ENCODE measurements around the gene RNF175.

RNF175 gene

DNA sequence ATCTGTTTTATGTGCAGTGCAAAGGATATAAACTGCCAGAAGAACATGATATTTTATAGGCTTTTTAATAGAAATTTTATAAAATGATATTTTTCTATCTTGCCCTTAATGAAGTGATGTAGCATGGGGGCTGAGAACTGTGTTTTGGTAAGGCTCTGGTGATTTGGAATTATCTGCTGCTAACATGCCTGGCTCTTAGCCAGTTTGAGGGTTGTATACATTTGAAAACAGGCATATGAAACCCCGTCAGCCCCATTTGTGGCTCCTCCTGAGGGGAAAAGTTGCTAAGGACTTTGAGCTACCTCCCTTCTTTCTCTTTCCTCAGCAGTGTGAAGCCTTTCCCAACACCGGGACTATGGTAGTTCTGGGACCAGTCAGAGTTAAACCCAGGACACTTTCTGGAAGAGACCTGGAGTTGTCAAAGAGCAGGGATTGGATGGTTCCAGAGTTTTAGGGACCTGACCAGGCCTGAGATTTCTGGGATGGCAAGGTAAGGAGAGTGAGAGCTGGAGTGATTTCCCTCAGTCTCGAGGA lies 24.4 kb upstream of the RNF175 start:
- DNase-seq = no peak

DNA sequence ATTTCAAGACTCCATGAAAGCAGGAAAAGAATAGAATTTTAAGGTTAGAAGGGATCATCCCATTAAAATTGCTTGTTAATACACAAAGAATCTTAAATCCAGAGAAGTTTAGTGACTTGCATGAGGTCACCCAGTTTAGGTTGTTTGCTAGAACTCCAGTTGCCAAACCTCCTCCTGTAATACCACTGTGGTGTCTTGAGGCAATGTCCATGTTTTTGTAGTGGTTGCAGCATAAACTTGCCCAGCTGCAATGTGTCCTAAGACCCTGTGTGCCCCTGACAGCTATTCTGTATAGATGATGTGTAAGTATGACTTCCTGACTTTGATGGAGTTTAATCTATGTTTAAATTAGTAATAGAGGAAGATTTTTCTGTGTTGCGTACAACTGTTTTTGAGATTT lies 22.8 kb upstream of the RNF175 start:
- DNase-seq = no peak

GRCh38 chr4:153781717-153782416 lies 22.0 kb upstream of the RNF175 start:
- no peak for DNase-seq

DNA sequence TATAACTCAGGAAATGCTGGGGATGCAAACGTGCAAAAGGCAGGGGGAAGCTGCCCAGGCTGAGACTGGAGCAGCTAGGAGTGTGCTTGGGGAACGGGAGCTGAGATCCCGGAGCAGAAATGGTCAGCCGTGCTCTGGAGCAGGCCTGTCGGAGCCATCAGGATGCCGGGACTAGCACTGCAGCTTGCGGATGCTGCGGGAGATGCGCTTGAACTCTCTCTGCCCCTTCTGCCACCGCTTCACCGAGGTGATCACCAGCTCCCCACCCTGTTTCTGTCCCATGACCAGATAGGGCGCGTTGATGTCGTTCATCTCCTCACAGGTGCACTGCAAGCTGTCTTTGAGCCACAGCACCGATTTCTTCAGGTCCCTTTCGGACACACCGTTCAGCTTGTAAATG lies 21.5 kb upstream of the RNF175 start:
- DNase-seq = no peak

DNA sequence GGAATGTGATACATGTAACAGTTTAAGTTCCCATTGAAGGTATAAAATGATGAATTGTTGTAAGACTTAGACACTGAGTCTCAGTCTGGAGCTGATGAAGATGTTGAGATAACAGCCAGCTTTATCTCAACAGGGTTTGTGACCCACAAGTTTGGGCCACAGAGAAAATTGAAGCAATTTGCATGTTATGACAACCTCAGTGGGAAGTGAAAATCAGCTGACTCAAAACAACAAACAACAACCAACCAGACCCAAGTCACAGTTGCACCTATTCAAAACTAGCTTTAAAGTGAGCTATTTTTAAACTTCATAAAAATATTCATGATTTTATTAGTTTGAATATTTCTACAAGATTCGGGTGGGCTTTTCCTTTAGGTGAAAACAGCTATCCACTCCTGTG lies 21.1 kb upstream of the RNF175 start:
- DNase-seq = no peak

GRCh38 chr4:153780221-153780620 lies 20.4 kb upstream of the RNF175 start:
- no peak for DNase-seq

GRCh38 chr4:153778383-153778782 lies 18.6 kb upstream of the RNF175 start:
- DNase-seq = no peak

DNA sequence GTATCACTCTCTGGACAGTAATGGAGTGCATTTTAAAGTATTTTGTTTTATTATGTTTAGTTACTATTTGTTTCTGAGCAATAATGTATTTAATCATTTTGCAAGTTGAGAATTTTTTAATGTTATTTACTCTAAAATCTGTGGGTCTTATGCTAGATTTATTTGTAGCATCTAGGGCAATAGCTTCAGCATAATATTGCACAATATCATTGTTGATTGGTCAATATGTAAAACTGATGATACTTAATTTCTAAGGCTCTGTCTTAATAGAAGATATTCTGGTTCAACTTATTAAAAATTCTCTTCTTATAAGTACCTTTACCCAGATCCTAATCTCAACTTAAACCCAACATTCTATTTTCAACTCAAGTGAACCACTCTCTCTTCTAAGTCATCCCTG lies 17.6 kb upstream of the RNF175 start:
- DNase-seq = no peak

DNA sequence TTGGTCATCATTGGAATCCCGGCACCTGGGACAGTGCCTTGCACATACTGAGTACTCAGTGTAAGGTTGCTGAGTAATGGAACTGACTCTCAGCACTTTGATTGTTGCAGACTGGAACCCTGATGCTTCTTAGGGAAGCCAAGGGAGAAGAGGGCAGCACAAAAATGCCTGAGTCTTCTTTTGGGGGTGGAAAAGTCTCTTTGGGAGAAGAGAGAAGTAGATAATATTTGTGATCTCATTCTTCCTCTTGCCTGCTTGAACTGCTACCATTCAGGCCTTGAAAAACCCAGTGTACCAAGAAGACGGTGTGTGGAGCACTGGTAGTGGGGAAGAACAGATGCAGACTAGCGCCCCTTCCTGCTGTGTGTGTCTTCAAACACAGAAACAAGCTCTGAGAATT lies 16.8 kb upstream of the RNF175 start:
- DNase-seq = no peak

- DNase-seq = no peak
Observed at GRCh38 chr4:153773236-153773690, 13.4 kb upstream of the RNF175 start.

GRCh38 chr4:153771046-153771445 lies 11.2 kb upstream of the RNF175 start:
- DNase-seq = no peak

DNA sequence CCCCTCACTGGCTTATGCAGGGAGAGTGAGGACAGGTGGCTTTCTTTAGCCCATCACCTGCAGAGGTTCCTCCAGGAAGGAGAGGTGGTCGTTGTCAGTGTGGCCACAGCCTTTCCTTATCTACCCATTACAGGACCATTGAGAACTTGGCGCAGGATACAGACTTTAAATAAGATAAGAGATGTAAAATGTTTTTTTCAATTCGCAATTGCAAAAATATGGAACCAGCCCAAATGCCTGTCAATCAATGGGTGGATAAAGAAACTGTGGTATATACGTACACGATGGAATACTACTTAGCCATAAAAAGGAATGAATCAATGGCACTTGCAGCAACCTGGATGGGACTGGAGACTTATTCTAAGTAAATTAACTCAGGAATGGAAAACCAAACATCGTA lies 6.9 kb upstream of the RNF175 start:
- DNase-seq = no peak

- DNase-seq = no peak
Observed at GRCh38 chr4:153765894-153766293, 6.1 kb upstream of the RNF175 start.

GRCh38 chr4:153764601-153765368 lies 5.0 kb upstream of the RNF175 start:
- no peak for DNase-seq

DNA sequence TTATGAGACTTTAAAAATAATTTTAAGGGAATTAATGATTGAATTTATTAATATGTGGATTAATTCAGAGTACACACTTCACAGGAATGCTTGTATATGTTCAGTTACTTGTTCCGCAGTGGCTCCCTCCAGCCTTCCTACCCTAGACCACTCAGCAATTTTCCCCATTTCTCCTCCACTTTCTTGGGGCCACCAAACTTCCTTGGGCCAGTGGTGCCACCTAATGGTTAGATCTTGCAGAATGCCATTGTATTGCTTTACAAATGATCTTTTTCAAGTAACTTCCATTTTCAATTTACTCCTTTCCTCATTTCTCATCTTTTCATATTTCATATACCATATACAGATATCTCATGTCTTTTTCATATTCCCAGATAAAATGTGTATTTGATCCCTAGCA lies 3.6 kb upstream of the RNF175 start:
- no peak for DNase-seq

DNA sequence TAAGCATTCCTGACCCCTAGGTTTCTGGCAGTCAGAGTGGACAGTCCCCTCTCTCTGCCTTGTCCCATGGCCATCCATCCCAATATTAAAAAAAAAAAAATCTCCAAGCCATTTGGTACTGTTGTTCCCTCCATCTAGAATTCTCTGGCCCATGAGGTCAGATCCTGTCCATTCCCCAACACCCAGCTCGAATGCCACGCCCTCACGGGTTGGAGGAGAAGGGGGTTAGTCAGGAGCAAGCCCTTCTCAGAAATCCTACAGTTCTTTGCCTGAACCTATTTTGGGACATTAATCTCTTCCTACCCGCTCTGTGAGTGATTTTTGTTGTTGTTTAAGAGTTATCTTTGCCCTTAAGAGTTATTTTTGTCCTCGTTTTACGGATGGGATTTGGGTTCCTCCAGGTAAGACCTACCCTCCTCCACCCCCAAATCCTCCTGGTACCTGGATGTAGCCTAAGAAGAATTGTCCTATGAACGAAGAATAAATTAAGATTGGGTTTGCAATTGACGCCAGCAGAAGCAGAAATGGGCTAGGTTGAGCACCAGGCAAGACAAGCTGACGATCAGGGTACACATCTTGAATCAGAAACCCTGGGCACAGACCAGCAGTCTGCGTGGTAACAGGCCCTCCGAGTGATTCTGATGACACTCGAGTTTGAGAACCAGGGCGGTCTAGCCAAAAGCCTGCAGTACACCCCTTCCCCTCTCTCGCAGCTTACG lies 977 bp downstream of the RNF175 start:
- DNase-seq = no peak

DNA sequence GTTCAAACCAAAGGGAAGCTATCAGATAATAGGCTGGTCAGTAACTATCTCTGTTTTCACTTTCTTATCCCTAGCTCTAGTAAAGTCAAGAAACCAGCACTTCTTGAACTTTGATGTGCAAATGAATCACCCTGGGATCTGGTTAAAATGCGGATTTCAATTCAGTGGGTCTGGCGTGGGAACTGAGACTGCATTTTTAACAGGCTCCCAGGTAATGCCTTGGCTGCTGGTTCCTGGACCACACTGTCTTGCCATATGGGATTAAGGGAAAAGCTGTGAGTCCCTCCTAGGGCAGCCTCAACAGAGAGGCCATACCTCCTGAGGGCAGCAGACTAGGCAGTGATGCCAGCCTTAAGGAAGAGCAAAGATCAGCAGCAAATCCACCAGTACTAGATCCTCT lies 1.7 kb downstream of the RNF175 start:
- DNase-seq = no peak

DNA sequence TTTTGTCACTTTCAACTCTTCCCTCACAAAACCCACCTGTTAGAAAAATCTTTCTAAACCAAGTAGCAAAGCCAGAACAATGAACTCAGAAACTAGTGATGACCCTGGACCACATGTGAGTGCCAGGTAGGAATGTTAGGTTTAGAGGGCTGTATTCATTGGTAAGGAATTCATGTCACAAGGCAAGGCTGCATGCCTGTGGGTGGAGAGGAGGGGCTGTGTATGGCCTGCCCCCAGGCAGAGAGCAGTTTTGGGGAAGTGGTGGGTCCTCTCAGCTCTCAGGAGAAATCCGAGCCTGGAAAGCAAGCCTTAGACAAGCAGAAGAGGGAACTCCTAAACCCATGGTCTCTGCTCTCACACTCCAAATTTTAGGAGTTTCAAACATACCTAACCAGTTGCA lies 2.4 kb downstream of the RNF175 start:
- no peak for DNase-seq

DNA sequence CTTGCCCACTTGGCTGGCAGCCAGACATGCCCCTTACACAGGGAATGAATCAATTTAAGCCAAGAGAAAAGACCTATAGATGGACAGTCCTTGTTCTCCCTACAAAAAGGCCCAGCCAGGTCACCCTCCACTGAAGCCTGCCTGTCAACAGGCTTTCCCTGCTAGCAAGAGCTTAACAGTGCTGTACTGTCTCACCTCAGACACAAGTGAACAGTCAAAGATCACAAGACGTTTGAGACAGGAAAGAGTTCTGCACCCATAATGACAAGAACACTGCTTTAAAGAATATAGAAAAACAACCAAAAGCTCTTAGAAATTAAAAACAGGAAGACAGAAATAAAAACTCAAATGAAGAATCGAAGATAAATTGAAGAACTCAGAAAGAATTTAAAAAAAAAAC lies 4.6 kb downstream of the RNF175 start:
- DNase-seq = no peak

DNA sequence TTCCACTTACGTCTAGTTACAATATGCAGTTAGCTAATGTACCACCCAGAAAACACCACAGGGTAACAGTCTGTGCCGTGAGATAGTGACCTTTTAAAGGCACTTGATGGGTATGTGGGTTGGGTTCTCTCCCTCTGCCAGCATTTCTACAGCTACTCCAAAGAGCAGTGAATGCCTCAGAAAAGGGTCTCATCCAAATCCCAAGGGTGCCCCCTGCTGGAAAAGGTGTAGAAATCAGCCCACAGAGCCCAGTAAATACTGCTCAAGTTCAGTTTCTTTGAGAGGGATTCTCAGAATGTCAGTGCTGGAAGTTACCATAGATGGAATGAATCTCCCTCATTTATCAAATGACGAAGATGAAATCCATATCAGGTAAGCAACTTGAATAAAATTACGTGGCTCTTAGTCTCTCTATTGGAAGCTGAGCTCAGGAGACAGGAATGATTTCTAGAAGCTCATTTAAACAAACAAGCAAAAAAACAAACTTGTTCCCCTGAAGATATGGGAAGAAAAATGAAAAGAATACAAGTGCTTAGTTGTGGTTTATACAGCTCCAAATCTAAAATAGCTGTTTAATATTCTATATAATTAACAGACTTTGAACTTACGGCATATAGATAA lies 9.5 kb downstream of the RNF175 start:
- peak; percentile 42 to 72 for DNase-seq

DNA sequence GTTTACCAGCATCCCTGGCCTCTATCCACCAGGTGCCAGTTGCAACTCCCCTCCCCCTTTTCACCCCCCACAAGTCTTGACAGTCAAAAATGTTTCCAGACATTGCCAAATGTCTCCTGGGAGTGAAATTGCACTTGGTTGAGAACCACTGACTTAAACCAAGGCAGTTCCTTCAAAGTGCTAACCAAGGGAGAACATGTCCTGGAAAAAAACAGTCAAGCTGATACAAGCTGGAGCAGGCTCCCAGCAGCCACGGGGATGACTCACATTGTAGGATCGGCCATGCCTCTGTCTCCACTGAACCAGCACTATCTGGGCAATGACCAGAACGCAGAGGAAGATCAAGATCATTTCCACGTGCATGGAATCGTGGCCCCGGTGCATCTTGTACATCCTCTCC lies 11.4 kb downstream of the RNF175 start:
- no peak for DNase-seq

- no peak for DNase-seq
Observed at GRCh38 chr4:153747406-153747955, 12.3 kb downstream of the RNF175 start.

DNA sequence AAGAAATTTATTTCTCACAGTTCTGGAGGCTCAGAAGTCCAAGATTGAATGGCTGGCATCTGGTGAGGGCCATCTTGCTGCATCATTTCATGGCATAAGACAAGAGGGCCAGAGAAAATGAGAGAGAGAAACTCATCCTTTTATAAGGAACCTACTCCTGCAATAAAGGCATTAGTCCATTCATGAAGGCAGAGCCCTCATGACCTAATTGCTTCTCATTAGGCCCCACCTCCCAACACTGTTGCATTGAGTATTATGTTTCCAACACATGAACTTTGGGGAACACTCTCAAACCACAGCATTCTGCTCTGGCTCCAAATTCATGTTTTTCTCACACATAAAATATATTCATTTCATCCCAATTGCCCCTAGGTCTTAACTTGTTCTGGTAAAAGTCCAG lies 14.2 kb downstream of the RNF175 start:
- DNase-seq = no peak
